Activated T-cell treated with anti-CD3 and anti-CD28 coated beads for 1 hour (primary cell): ENCODE data around the gene GOLGA7B.

Experiments used
- DNase-seq: peaks from one replicate; pipeline ENCODE4 v3.0.0-alpha.2; 2020; ENCODE audit warnings: low read depth

The GOLGA7B gene

GRCh38 chr10:97849687-97850402 is at the start of gene GOLGA7B:
GOLGA7B (plus strand) TSS chr10:97849843; CDS start chr10:97850304, 461 bp downstream.
- peak; percentile 50 for DNase-seq

- no peak for DNase-seq
Measured at GRCh38 chr10:97800474-97800873, 49.2 kb upstream of the GOLGA7B start.

DNA sequence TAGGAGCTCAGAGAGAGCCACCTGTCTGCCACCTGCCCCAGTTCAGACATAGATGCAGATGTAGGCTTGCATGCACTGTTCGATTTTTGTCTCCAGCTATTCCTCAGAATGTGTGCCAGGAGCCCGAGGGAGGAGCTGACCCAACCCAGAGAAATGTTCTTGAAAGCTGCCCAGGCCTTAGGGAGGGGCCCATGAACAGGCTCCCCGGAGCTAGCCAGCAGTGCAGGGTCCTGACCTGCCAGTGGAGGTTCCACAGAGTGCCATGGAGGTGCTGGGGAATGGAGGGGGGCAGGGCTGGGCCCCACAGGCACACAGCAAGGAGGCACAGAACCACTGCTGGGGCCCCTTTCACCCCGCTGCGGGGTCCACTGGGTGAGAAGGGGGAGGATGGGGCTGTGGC is 48.2 kb upstream of the GOLGA7B start:
- DNase-seq: no peak

DNA sequence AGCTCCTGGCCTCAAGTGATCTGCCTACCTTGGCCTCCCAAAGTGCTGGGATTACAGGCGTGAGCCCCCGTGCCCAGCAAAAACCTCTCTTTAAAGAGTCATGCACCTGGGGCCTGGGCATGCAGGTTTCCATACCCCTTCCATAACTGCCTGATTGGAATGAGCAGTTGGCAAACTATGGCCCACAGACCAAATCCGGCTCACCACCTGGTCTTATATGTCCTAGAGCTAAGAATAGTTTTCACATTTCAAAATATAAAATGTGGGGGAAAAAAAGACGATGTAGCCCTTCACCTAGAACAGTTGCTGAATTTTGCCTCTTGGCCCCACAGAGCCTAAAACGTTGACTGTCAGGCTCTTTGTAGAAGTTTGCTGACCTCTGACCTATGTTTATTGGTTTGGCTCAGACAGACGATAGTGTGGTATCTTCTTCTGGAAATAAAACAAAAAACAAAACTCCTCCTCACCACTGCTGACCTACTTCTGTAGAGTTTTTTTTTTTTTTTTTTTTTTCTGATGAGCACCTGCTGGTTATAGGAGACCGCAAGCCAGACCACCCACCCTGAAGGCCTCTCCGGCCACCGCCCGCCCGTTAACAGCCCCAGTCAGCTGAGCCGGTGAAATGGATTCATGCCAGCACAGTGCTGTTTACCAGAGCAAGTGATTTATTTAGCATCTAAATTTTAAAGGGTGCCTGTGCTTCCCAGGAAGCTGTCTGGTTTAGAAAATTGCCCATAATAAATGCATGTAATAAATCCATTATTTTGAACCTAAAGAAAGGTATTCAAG is 44.4 kb upstream of the GOLGA7B start:
- no peak for DNase-seq

DNA sequence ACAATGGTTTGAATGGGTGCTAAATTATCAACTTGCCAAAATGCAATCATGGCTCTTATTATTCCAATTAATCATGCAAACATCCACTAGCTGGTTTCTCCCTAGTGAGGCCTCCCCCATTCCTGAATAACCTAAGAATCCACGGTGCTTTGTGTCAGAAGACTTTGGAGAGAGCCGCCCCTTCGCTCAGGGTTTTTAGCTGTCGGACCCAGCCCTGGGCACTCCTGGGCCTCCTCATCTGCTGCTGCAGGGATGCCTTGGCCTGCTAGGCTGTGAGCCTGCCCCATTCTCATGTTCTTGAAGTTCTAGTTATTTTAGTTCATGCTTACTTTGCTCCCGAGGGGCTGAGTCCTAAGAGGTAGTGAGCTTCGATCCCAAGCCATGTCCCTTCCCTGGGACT is 43.7 kb upstream of the GOLGA7B start:
- no peak for DNase-seq

DNA sequence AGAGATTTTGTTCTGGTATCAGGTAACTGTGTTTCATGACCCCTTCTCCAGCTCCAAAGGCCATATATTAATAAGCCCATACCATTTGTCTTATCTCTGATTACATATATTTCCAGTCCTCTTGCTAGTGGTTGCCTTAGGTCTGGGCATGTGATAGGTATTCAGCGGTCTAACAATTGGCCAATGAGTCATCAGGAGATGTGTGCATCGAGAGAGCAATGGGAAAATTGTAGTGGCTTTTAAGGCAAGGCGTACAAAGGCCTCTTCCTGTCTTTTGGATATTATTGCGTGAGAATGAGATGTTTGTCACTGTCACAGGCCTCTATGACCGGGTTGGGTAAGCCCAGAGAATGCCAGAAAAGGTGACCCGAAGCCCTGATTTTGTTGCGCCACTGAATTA is 39.2 kb upstream of the GOLGA7B start:
- DNase-seq: no peak

- no peak for DNase-seq
Measured at GRCh38 chr10:97811958-97812357, 37.7 kb upstream of the GOLGA7B start.

DNA sequence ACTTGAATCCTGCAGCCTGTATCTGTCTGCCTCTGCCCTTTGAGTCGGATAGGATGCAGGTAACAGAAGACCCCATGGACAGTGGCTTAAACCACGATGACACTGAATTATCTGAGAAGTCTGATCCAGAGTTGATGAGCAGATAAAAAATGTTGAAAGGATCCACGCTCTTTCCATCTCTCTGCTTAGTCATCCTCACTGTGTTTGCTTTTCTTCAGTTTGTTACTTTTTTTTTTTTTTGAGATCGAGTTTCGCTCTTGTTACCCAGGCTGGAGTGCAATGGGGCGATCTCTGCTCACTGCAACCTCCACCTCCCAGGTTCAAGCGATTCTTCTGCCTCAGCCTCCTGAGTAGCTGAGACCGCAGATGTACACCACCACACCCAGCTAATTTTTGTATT is 36.9 kb upstream of the GOLGA7B start:
- no peak for DNase-seq

DNA sequence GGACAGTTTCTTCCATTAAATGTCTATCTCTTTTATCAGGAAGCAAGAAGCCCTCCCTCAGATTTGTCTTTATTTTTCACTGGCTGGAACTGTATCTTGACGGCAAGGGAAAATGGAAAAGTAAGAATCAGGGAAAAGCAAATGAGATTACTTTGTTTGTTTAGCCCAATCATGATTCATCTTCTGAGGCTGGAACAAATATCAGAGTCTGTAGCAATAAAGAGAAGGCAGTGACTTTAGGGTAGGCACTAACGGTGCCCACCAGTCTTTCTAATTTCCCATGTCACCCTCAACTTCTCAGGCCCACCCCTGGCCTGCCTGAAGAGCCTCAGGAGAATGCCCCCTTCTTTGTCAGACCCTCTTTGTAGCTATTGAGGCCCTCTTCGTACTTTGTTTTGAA is 36.3 kb upstream of the GOLGA7B start:
- DNase-seq: no peak

GRCh38 chr10:97814996-97815395 is 34.6 kb upstream of the GOLGA7B start:
- no peak for DNase-seq

GRCh38 chr10:97816609-97817008 is 33.0 kb upstream of the GOLGA7B start:
- DNase-seq: no peak

GRCh38 chr10:97818572-97818971 is 31.1 kb upstream of the GOLGA7B start:
- DNase-seq: no peak

- DNase-seq: no peak
Measured at GRCh38 chr10:97820096-97820704, 29.4 kb upstream of the GOLGA7B start.

DNA sequence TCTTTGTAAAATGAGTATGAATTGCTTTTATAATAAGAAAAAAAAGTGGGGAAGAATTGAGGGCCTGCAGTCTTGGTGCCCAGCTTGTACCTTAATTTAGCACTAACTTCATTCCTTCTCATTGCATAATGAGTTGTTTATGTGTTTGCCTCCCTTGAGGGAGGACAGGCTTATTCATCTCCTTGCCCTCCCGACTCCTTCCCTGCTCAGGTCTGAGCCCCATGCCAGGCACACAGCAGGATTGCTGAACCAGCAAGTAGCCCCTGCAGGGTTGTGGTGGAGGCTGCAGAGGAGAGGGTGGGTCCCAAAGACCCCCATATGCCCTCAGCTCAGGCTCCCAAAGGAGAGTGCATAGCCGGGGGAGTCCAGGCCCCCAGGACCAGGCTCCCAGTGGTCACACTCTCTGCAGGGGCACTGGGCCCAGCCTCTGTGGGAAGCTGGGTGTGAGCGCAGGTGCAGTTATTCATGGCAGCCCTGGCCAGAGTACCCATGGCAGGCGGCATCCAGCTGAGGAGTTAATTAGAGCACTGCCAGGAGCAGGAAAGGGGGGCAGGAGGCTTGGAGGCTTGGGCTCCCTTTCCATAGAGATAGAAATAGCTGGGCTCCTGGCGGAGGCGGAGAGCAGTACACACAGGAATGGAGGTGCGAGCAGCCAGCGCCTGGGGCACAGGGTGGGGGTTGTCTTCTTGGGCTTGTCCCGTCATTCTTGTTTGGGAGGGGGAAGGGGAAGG is 28.2 kb upstream of the GOLGA7B start:
- DNase-seq: no peak

DNA sequence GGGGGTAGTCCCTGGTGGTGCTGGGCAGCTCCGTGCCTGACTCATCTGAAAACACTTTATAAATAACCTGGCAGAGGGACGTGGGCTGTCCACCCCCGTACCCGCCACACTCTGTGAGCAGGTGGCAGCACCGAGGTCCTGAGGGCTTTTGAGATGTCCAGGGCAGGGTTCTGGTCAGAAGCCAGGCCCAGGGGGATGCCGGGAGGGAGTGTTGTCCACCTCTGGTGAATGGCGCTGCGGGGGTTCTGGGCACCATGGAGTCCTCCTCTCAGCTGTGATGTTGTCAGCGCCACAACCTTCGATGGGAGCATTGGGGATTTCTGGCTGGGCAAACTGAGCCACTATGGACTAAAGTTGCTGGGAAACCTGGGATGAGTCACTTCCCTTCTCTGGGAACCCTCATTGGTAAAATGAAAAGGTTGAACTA is 27.4 kb upstream of the GOLGA7B start:
- no peak for DNase-seq

- no peak for DNase-seq
Measured at GRCh38 chr10:97823734-97824133, 25.9 kb upstream of the GOLGA7B start.

GRCh38 chr10:97825020-97825760 is 24.5 kb upstream of the GOLGA7B start:
- DNase-seq: no peak

GRCh38 chr10:97826892-97827291 is 22.8 kb upstream of the GOLGA7B start:
- DNase-seq: no peak

GRCh38 chr10:97827702-97828291 is 21.8 kb upstream of the GOLGA7B start:
- DNase-seq: no peak

DNA sequence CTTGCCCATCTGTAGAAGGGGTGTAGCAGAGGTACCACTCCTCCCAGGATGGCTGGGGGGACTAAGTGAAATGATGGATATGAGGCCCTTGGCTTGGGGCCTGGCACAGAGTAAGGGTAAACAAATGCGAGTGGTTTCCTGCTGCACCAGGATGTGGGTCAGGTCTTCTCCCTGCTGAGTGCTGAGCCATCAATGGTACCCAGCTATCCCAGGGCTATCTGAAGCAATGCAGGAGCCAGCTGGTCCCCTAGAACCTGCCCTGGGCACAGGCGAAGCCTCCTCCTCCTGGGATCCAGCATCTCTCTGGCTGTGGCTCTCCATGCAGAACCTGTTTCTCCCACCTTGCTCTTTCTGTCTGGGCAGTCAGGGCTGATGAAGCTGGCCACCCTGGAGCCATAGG is 20.9 kb upstream of the GOLGA7B start:
- no peak for DNase-seq

- no peak for DNase-seq
Measured at GRCh38 chr10:97830064-97830463, 19.6 kb upstream of the GOLGA7B start.
